Measurements from ENCODE around the gene MARCHF3.

DNA sequence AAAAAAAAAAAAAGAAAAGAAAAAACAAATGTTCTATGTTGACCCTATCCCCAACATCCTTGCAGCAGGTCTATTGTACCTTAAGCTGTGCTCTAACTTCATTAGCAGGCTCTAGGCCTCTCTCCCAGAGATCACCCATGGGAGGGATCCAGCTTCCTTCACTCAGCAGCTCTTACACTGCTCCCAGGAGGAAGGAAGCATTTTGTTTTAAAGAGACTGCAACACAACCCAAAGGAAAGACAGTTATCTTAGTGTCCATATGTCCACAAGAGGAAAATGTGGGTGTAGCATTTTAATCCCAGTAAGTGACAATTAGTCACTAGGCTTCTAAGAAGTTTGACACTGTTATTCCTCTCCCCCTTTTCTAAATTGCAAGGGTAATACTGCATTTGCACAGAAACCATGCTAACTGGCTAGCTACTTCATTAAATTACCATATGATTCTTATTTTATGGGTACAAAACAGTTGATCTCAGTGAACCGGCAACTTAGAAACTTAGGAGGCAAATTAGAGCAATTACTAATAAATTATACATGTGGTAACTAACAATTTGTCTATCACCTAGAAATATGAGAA, 58.8 kb downstream of the MARCHF3 start:
- no peak for TF ChIP-seq BHLHE40 (IDR thresholded peaks at IDR 0.05; ENCODE audit: borderline replicate concordance)
- no peak for TF ChIP-seq SP1 (IDR thresholded peaks at IDR 0.05)
- no peak for TF ChIP-seq CTBP1 (IDR thresholded peaks at IDR 0.05; ENCODE audit: borderline replicate concordance)
